Effector memory CD4-positive, alpha-beta T cell (primary cell): ENCODE results near the gene DTNBP1.

Source experiments
- DNase-seq, 3 donors: peaks; one replicate each; pipeline ENCODE4 v3.0.0-alpha.2; 2020
- H3K27ac ChIP-seq: 2 replicates; pipeline ENCODE4 v1.7.0; 2013; ENCODE audit warnings: mild to moderate bottlenecking, low read length, moderate library complexity; ENCODE audit not compliant: insufficient read depth, poor library complexity, severe bottlenecking
- H3K27me3 ChIP-seq: replicated peaks from 2 replicates; pipeline ENCODE4 v1.7.0; 2013; ENCODE audit warnings: mild to moderate bottlenecking, low read length; ENCODE audit not compliant: insufficient read depth, control insufficient read depth, poor library complexity, severe bottlenecking
- H3K36me3 ChIP-seq: 2 replicates; pipeline ENCODE4 v1.7.0; 2013; ENCODE audit warnings: mild to moderate bottlenecking, low read length, moderate library complexity; ENCODE audit not compliant: control insufficient read depth, insufficient read depth
- H3K4me1 ChIP-seq: 2 replicates; pipeline ENCODE4 v1.7.0; 2013; ENCODE audit warnings: low read length, mild to moderate bottlenecking; ENCODE audit not compliant: control insufficient read depth, insufficient read depth, poor library complexity, severe bottlenecking
- H3K4me3 ChIP-seq: 2 replicates; pipeline ENCODE4 v1.7.0; 2013; ENCODE audit warnings: low read length, low read depth, mild to moderate bottlenecking; ENCODE audit not compliant: insufficient read depth, poor library complexity, severe bottlenecking
- H3K9me3 ChIP-seq: 2 replicates; pipeline ENCODE4 v1.7.0; 2013; ENCODE audit warnings: mild to moderate bottlenecking, low read length, moderate library complexity; ENCODE audit not compliant: control insufficient read depth

Gene DTNBP1

DNA sequence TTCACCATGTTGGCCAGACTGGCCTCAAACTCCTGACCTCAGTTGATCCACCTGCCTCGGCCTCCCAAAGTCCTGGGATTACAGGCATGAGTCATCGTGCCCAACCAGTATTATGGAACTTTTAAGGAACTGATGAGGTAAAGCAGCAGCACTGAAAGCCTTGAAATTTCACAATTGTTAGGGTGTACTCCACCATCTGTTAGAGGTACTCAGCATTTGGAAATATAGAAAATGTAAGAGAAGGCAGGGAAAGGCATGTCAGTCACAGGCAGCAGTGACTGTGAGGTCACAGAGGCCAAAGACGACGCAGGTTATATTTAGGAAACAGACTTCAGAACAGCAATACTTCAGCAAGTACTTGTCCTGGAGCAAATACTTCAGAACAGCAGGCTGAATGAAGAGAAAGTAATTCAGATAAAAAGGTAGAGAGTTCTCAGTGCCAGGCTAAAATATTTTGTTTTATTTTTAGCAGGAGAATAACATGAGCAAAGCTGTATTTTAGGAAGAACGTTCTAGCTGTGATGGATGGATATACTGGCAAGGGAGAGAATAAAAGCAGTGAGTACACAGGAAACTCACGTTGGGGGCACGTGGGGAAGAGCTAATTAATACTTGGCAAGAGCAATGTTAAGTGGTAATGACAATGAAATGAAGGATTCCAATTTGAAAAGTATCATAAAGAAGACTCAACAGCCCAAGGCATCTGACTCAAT is 67.2 kb downstream of the DTNBP1 start:
- Histone ChIP-seq H3K4me1 (peaks cover 2% of the 10 kb centered on the region), H3K27ac (no peak overlapping the region)

DNA sequence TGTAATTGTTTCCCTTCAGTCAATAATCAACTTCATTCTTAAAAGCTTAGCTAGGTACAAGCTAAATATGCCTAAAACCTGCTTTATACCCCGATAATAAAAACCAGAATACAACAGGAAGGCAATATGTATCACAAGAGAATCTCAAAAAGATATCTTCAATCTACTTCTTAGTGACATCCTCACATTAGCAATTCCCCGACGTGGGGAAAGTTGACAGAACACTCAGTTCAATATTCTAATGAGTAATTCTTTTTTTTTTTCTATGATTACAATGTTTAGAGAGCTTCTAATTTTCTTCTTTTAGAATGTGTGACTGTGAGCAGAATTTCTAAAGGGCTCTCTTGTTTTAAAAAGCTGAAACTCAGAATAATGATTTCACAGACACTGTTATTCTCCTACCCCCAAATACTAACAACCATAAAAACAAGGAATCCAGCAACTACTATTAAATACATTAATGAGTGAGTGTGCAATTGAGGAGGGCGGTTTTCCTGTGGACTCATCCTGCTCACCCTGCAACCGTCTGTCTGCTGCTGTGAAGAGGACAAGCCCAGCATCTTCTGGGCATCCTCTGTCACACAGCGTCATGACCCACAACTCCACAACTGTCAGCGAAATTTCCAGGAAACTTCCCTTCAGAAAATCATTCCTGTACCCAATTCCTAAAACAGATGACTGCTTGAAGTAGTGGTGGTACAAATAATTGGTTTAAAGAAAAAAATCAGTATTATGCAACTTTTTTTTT is 68.1 kb downstream of the DTNBP1 start:
- Histone ChIP-seq H3K27me3 (no peaks in the 10 kb centered on the region), H3K4me3 (no peak overlapping the region), H3K27ac (no peak overlapping the region), H3K4me1 (peaks cover 2% of the 10 kb centered on the region), H3K36me3 (no peaks in the 10 kb centered on the region), H3K9me3 (no peaks in the 10 kb centered on the region)
- no peak for DNase-seq

More for the DNA sequence above, 67.2 kb downstream of the DTNBP1 start:
- DNase-seq: no peak
- no peaks in the 10 kb centered on the region for H3K36me3 ChIP-seq
- no peaks in the 10 kb centered on the region for H3K9me3 ChIP-seq
- H3K4me3 ChIP-seq: no peak overlapping the region
- no peaks in the 10 kb centered on the region for H3K27me3 ChIP-seq

DNA sequence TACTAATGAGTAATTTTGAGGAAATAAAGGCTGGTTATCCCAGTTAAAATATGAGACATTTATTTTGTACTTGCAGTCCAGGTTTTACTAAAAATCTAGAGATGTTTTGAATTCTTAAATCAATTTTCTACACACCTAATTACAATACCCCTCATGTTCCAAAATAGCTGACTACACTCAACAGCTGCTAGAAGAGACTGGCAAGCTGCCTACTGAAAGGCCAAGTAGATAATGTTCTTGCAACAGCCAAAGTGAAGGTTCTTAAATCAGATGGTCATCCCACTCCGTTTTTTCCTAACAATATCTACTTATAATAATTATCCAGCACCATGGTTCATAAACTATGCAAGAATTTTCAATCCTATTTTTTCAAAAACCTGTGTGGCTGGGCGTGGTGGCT is 69.0 kb downstream of the DTNBP1 start:
- Histone ChIP-seq H3K4me3 (no peak overlapping the region), H3K9me3 (no peaks in the 10 kb centered on the region), H3K36me3 (no peaks in the 10 kb centered on the region), H3K27ac (no peak overlapping the region), H3K4me1 (peaks cover 2% of the 10 kb centered on the region), H3K27me3 (no peaks in the 10 kb centered on the region)
- DNase-seq: no peak

DNA sequence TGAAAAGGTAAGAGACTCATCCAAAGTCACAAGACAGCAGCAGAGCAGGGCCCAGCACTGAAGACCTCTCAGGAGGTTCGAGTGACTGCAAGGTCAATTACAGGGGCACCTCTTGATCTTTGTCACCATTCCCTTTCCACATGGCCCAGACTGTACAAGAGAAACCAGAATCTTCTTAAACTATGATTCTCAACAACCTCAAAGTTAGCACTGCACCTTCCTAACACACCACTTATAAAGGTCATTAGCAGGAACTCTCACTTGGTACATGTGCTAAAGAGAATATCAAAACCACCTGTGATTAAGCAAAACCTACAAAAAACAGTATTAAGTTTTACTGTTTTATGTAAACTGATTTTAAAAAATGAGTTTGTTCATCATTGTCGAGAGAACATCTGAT is 70.2 kb downstream of the DTNBP1 start:
- H3K27ac ChIP-seq: no peak overlapping the region
- H3K36me3 ChIP-seq: no peaks in the 10 kb centered on the region
- peaks cover 2% of the 10 kb centered on the region for H3K4me1 ChIP-seq
- H3K4me3 ChIP-seq: no peak overlapping the region
- no peaks in the 10 kb centered on the region for H3K27me3 ChIP-seq
- no peaks in the 10 kb centered on the region for H3K9me3 ChIP-seq
- DNase-seq: no peak

DNA sequence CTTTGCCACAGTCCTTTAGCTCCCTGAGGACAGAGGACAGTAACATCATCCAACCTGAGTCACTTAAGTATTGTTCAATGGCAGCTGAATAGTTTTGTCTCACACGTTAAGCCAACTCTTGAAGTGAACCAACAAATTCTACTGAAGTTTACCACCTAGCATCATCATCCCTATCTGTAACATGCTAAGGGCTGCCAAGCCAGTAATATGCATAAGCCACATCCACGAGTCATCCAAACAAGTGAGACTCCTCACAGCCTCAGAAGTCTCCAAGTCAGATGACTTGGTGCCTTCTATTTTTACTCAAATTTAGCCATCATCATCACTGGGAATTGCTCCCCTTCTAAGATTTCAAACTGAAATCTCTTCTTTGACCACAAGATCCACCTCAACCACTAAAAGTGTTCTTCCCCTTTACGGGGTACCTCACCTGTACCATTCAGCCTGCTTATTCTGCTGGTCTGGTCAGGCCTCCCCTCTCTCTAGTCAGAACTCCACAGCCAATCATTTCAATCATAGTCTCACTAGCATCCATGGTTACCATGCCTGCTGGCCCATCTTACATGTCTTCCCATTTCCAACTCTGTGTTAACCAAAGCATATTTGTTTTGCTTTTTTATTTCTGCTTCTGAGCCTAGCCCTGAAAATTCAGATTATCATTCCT is 73.7 kb downstream of the DTNBP1 start:
- no peak for DNase-seq
- Histone ChIP-seq H3K27ac (no peak overlapping the region), H3K27me3 (no peaks in the 10 kb centered on the region), H3K4me3 (no peak overlapping the region), H3K4me1 (peaks cover 2% of the 10 kb centered on the region), H3K36me3 (no peaks in the 10 kb centered on the region), H3K9me3 (no peaks in the 10 kb centered on the region)

DNA sequence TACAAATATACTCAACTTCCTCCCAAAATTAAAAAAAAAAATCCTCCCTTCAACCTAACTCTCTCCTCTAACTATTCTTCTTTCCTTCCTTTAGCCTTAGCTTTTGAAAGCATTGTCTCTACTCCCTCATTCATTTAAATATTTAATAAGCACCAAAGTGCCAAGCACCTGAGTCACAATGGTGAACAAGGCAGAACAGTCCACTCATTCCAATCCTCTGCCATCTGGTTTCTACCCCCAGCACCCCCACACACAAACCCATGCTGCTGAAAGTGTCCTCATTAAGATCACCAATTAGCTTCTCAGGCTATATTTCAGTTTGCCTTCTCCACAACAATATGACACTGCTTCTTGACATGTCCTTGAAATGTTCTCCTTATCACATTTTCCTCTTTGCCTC is 76.3 kb downstream of the DTNBP1 start:
- Histone ChIP-seq H3K9me3 (no peaks in the 10 kb centered on the region), H3K36me3 (no peaks in the 10 kb centered on the region), H3K27ac (no peak overlapping the region), H3K27me3 (no peaks in the 10 kb centered on the region), H3K4me3 (no peak overlapping the region), H3K4me1 (no peaks in the 10 kb centered on the region)
- DNase-seq: no peak

DNA sequence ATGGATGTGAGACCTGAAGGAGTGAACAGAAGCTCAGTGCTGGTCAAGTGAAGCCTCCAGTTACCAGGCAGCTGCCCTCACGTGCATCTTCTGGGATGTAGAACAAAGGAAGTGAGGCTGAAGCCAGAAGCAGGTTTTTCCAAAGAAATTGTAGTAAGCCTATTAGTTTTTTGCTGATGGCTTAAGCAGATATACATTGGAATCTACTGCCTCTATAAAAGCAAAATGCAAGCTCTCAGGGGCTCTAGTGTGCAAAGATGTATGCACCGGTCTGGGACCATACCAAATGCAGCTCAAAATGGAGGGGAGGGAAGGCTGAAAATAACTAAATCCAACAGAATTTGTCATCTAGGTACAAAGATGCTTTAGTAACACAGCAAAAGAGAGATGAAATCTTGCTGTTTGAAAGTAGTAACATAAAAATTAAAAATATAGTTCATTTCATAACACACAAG is 77.0 kb downstream of the DTNBP1 start:
- Histone ChIP-seq H3K36me3 (no peaks in the 10 kb centered on the region), H3K4me1 (no peaks in the 10 kb centered on the region), H3K4me3 (no peak overlapping the region), H3K27ac (no peak overlapping the region), H3K27me3 (no peaks in the 10 kb centered on the region), H3K9me3 (no peaks in the 10 kb centered on the region)
- DNase-seq: no peak

DNA sequence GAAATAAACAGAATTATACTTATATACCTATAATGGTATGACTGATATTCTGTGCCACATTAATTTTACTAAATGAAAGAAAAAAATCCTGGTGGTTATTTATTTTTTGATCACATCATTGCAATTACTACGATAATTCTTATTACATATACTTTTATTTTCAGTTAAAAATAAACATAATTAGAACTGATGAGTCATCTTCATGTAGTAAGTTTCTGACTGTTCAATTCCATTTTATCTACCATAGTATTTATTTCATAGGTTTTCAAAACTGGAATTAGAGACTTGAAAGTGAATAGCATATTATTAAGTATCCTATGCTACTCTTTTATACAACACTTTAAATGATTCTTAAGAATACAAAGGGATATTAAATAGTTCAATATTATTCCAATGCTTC is 80.3 kb downstream of the DTNBP1 start:
- no peak overlapping the region for H3K27ac ChIP-seq
- DNase-seq: no peak
- no peaks in the 10 kb centered on the region for H3K9me3 ChIP-seq
- H3K4me3 ChIP-seq: no peak overlapping the region
- H3K27me3 ChIP-seq: no peaks in the 10 kb centered on the region
- no peaks in the 10 kb centered on the region for H3K4me1 ChIP-seq
- H3K36me3 ChIP-seq: no peaks in the 10 kb centered on the region

DNA sequence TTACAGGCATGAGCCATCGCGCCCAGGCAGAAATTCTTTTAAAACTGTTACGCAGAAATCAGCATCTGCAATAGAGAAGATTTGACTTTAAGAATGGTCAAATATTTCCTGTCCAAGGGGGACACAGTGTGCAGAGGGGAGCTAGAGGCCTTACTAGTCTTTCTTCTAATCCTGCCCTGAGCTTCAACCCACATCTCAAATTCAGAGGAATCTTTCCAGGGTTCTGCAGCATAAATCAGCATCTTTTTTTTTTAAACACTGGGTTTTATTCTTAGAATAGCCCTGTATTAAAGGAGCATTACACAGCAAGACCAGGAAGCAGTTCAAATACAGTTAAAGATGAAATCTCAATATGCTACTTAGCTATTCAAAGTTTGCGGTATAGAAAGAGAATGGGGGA is 81.1 kb downstream of the DTNBP1 start:
- H3K4me3 ChIP-seq: no peak overlapping the region
- no peaks in the 10 kb centered on the region for H3K27me3 ChIP-seq
- H3K9me3 ChIP-seq: no peaks in the 10 kb centered on the region
- H3K27ac ChIP-seq: no peak overlapping the region
- DNase-seq: no peak
- no peaks in the 10 kb centered on the region for H3K4me1 ChIP-seq
- no peaks in the 10 kb centered on the region for H3K36me3 ChIP-seq

DNA sequence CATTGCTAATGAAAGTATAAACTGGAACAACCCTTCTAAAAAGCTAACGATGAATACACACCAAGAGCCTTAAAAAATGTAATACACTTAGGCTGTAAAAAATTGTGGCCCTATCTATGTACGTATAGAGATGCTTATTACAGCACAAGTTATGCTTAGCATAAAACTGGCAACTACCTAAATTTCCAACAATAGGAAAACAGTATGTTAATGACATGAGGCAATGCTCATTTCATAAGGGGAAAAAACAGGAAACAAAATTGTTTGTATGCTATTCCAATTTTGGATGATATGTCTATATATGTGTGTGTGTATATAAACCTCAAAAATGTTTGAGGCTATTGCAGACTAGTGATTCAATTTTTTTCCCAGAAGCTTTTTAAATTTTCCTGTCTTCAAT is 82.5 kb downstream of the DTNBP1 start:
- DNase-seq: no peak
- Histone ChIP-seq H3K27ac (no peak overlapping the region), H3K9me3 (no peaks in the 10 kb centered on the region), H3K36me3 (no peaks in the 10 kb centered on the region), H3K27me3 (no peaks in the 10 kb centered on the region), H3K4me1 (no peaks in the 10 kb centered on the region), H3K4me3 (no peak overlapping the region)
